Natural killer cell treated with Interleukin-12 subunit alpha and Interleukin-12 subunit beta and Interleukin-15 and Interleukin-18, amount 100 ng/mL, for 72 hours (primary cell): ENCODE data around the gene ASB11. TPM values are rescaled to one million over a fixed set of nuclear protein-coding genes. Genes with fewer than 3 reads are reported as not detected.

Experiments
- ATAC-seq, 2 donors: fragments of 150-1000 bp; cut with Tn5 transposase in 1 of 2; sonication (Bioruptor Pico), chemical (Tn5 transposase) in 1 of 2; 2 replicates each; pipeline ENCODE4 v1.10.0; 2021
- DNase-seq: peaks from one replicate; pipeline ENCODE4 v3.0.0; 2022; ENCODE audit warnings: low spot score
- H3K27ac Mint-ChIP-seq, 2 donors: 1 replicate in 1 of 2; 2 replicates in 1 of 2; pipeline ENCODE4 v1.8.0; 2022; ENCODE audit warnings: mixed read lengths in 2 of 2, mild to moderate bottlenecking in 1 of 2, moderate library complexity in 1 of 2
- H3K27me3 Mint-ChIP-seq, 2 donors: 1 replicate in 1 of 2; 2 replicates in 1 of 2; pipeline ENCODE4 v1.8.0; 2022; ENCODE audit warnings: mixed read lengths in 2 of 2
- H3K36me3 Mint-ChIP-seq: one replicate; pipeline ENCODE4 v1.8.0; 2022; ENCODE audit warnings: mixed read lengths
- H3K4me1 Mint-ChIP-seq, 2 donors: 1 replicate in 1 of 2; 2 replicates in 1 of 2; pipeline ENCODE4 v1.8.0; 2022; ENCODE audit warnings: low read depth in 2 of 2, mixed read lengths in 2 of 2, mild to moderate bottlenecking in 1 of 2
- H3K4me3 Mint-ChIP-seq: one replicate; pipeline ENCODE4 v1.8.0; 2022; ENCODE audit warnings: mixed read lengths
- H3K9me3 Mint-ChIP-seq: 2 replicates; pipeline ENCODE4 v1.8.0; 2022; ENCODE audit warnings: mixed read lengths
- total RNA-seq, 2 donors: library from RNA; stranded (reverse); gene quantifications; one replicate each; pipeline ENCODE4 v1.2.3, GENCODE V29; 2022

The ASB11 gene
- total RNA-seq, 2 donors from 2014 or later = not detected

DNA sequence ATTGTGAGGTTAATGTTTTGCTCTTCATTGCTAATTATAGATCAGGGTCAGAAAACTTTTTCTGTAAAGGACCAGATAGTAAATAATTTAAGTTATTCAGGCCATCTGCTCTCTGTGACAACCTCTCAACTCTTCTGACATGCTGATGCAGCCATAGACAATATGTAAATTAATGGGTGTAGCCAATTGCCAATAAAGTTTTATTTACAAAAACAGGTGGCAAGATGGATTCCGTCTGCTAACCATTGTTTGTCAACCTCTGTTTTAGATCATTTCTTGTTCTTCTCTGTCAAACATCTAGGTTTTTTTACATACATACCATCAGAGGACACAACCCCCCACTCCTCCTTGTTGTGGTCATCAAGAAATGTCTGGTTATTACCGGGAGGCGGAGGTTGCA, 79.3 kb downstream of the ASB11 start:
- no peaks in the 10 kb centered on the region for H3K9me3 Mint-ChIP-seq
- no peak for DNase-seq
- peaks cover 7 to 12% of the 10 kb centered on the region in 2 donors for H3K27me3 Mint-ChIP-seq
- no peak overlapping the region for H3K4me3 Mint-ChIP-seq
- no peaks in the 10 kb centered on the region for H3K36me3 Mint-ChIP-seq
- H3K4me1 Mint-ChIP-seq = no peaks in the 10 kb centered on the region
- no peak overlapping the region for H3K27ac Mint-ChIP-seq
- no peak for ATAC-seq

DNA sequence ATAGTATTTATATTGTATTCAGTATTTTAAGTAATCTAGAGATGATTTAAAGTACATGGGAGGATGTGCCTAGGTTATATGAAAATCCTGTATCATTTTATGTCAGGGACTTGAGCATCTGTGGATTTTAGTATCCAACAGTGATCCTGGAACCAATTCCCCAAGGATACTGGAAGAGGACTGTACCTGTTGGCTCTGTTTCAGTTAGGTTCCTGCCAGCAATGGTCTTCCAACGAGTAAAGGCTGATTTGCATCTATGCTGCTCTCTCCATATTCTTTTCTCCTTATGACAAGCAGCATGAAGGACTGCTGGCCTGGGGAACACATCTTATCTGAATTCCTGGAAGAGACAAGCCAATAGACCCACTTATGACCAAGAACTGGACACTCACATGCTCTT, 80.4 kb downstream of the ASB11 start:
- ATAC-seq = no peak
- Mint-ChIP-seq H3K9me3 (no peaks in the 10 kb centered on the region), H3K36me3 (no peaks in the 10 kb centered on the region), H3K27me3 (peaks cover 7 to 12% of the 10 kb centered on the region in 2 donors), H3K4me1 (no peaks in the 10 kb centered on the region), H3K27ac (no peak overlapping the region), H3K4me3 (no peak overlapping the region)
- no peak for DNase-seq

DNA sequence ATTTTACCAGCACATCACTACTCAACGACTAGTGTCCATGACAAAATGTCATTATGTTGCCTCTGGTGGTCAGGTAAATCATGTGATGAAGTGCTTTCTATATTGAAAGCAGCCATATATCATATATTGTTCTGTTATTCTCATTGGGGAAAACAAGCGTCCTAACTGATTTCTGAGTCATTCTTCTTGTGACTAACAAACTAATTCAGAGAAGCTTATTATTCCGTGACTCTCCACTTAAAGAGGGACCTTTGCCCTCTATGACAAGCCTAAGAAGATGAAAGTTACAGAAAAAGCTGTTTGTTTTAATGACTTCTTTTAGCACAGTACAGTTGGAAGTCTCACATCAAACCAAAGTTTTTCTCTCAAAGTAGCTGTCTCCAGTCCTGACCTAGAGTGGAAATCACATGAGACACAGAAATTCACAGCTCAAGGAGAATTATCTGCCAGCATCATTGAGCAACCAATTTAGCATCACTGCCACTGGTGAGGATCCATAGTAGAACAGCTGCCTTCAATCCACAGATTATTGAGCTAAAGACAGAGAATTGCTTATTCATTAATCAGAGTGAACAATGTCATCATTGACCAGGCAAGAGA, 81.9 kb downstream of the ASB11 start:
- H3K4me1 Mint-ChIP-seq = no peaks in the 10 kb centered on the region
- no peak overlapping the region for H3K4me3 Mint-ChIP-seq
- ATAC-seq (no peak), DNase-seq (no peak)
- no peak overlapping the region for H3K27ac Mint-ChIP-seq
- H3K36me3 Mint-ChIP-seq = no peaks in the 10 kb centered on the region
- peaks cover 7 to 12% of the 10 kb centered on the region in 2 donors for H3K27me3 Mint-ChIP-seq
- H3K9me3 Mint-ChIP-seq = no peaks in the 10 kb centered on the region

Other genes starting within 250 kb of the ASB11 start
- not detected for gene ASB9, start 45.6 kb downstream of the ASB11 start, total RNA-seq
- 10 to 100 TPM; 26.7 to 26.8 TPM for gene PIGA, start 19.9 kb upstream of the ASB11 start, total RNA-seq
- gene VEGFD, start 68.8 kb upstream of the ASB11 start, total RNA-seq = not detected
- gene PIR, start 177.7 kb upstream of the ASB11 start, total RNA-seq = 1 to 10 TPM; 4.9 to 5.4 TPM
- 1 to 10 TPM in 1 of 2 donors, not detected in 1; 1.0 TPM for gene BMX, start 185.2 kb upstream of the ASB11 start, total RNA-seq